GM12865 (cell line): ENCODE data around the gene PPP1R27.

Source experiments
- DNase-seq: peaks from one replicate; pipeline ENCODE4 v3.0.0; 2010; ENCODE audit warnings: low read depth
- H3K4me3 ChIP-seq: 2 replicates; pipeline ENCODE4 v1.5.1; 2011; ENCODE audit warnings: mild to moderate bottlenecking, low read depth, low read length, control low read depth
- CTCF ChIP-seq: IDR thresholded peaks from 2 replicates; pipeline ENCODE4 v1.5.1; 2011; ENCODE audit warnings: low read length, control low read depth, low read depth, inconsistent platforms; ENCODE audit not compliant: insufficient read depth; ENCODE audit errors: missing control alignments

Gene PPP1R27

DNA sequence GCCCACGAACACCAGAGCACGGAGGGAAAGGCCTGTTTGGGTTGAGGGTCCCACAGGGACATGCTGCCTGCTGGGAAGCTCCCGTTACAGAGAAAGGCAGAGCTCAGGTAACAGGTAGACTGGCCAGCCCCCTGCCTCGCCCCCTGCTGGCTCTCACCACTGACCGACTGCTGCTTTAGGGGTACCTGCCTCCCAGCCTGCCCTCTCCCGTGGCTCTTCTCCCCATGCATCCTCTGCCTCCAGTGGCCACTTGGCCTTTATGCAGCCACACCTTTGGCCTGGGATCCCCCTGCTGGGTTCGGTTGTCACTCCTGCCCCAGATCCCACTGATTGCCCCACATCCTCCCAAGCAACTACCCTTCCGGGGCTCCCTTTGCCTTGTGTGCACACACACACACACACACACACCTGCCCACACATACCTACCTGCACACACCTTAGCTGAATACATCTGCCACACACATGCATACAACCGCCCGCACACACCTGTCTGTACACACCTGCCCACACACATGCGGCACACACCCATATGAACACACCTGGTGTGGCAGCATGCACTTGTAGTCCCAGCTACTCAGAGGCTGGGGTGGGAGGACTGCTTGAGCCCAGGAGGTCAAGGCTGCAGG, 8.9 kb downstream of the PPP1R27 start:
- TF ChIP-seq CTCF = no peak
- no peak for DNase-seq
- H3K4me3 ChIP-seq = no peak overlapping the region

DNA sequence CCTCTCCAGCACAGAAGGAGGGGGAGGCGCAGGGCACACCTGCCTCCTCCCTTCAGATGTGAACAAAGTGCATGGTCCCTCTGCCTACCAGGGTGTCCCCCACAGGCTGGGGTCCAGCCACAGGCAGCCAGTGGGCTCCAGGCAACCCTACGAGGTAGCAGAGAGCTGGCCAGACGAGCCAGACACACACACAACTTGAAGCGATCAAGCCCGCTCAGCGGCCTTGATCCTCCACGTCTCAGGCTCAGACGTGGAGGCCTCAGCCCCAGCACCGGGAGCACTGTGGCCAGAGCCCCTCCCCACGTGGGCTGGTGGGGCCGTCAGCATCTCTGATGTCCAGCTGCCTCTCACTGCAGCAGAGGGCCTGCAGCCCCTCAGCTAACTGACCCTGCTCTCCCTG, 10.3 kb downstream of the PPP1R27 start:
- TF ChIP-seq CTCF = no peak
- DNase-seq = no peak
- no peak overlapping the region for H3K4me3 ChIP-seq

DNA sequence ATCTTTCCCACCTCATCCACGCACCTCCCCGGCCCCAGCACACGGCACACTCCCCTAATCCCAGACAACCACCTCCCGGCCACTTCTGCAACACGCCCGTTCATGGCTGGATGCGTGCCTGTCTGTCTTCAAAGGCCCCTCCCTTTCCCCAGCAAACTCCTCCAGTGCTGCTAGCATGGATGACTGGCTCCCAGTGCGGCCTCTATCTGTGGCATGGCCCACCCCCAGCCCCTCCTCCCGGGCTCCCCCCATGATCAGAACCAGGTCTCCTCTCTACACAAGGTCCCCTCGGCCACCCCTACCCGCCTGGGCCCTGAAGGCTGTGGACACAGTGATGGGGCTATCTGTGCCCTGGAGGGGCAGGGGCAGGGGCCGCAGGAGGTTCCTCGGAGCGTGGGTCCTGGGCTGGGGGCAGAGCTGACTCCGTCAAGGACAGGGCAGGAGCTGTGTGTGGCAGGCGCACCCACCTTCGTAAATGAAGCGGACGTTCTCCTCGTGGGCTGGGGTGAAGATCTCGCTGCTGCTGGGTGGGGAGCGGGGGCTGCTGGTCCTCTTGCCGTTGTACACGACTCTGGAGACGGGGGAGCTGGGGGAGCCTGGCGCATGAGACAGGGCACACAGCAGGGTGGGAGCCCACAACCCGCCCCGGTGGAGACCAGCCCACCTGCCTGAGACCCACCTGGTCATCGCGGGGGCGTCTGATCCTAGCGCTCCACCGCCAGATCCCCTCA, 10.9 kb downstream of the PPP1R27 start:
- no peak for DNase-seq
- no peak for TF ChIP-seq CTCF

GRCh38 chr17:81822996-81823819, 11.6 kb downstream of the PPP1R27 start:
- DNase-seq = no peak
- TF ChIP-seq CTCF = no peak
- H3K4me3 ChIP-seq = no peak overlapping the region

More for the DNA sequence above, 10.9 kb downstream of the PPP1R27 start:
- no peak overlapping the region for H3K4me3 ChIP-seq

DNA sequence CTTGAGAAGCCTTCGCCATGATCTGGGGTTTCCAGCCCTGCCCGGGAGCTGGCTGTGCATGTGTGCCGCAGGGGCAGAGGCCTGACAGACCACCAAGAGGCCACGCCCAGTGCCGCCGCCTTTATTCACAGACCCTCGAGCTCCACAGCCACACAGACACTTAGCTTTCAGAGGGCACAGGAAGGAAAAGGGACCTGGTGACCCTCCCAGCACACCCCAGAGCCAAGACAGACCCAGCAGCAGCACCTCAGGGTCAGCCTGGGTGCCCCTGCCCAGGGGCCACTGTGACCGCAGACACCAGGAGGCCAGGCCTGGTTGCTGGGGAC, 12.6 kb downstream of the PPP1R27 start:
- no peak for DNase-seq
- no peak overlapping the region for H3K4me3 ChIP-seq
- TF ChIP-seq CTCF = no peak

DNA sequence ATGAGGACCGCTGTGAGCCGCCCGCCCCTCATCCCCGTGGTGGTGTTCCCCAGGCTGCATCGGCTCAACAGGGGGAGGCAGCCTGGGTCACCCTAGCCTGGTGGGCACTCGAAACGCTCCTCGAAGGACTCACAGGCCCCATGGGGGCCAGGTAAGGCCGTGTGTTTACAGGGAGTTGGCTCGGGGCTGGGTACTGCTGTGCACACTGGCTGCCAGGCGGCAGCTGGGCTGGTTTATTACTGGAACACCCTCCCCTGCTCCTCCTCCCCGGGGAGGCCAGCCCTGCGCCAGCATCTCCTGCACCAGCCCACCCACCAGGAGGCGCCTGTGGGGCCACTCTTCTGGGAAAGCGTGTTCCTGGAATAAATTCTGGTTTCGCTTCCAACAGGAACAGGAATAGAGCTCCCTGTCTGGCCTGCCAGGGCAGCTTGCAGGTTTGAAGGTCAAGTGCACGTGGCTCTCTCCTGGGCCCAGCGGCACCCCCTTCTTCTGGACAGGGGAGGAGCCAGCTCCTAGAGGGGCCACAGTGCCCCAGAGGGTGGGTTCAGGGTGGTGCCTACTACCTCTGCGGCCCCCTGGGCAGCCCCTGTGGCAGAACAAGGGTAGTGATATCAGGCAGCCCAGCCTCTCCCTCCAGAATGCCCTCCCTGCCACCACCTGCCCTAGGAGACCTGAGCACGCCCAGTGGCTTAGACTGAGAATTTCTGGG, 13.1 kb downstream of the PPP1R27 start:
- no peak overlapping the region for H3K4me3 ChIP-seq
- TF ChIP-seq CTCF = no peak
- DNase-seq = no peak
